K562 treated with DMSO at 1 percent for 48 hours (cell line): ENCODE results near the gene GLRX2. TPM values are rescaled to one million over a fixed set of nuclear protein-coding genes. Genes with fewer than 3 reads are reported as not detected.

Experiments
- total RNA-seq: library from RNA; unstranded; fragments of 300-600 nt; gene quantifications from 2 replicates; pipeline ENCODE4 v1.2.3, GENCODE V29; 2022; ENCODE audit warnings: low replicate concordance; ENCODE audit errors: extremely low read depth

Gene GLRX2
- total RNA-seq, result not detected in 2 replicates

GRCh38 chr1:193104907-193105820, at the start of gene GLRX2:
Gene GLRX2, minus strand, starts transcription at chr1:193105414. Its CDS starts 32 bp downstream, at chr1:193105382.

GRCh38 chr1:193121616-193122593, 16.7 kb upstream of the GLRX2 start, which contains the start of gene CDC73:
Gene CDC73, plus strand, starts transcription at chr1:193122031. Its CDS starts 170 bp downstream, at chr1:193122201.

GRCh38 chr1:193059282-193060114, 45.7 kb downstream of the GLRX2 start, which contains the start of the genes RO60 and UCHL5:
Gene RO60, plus strand, starts transcription at chr1:193059612. Its CDS starts 9,443 bp downstream, at chr1:193069055.
Gene UCHL5, minus strand, starts transcription at chr1:193059360. Its CDS starts 100 bp downstream, at chr1:193059260.

Other genes with a start within 250 kb of the GLRX2 start
- 224 TPM in 1 of 2 replicates, not detected in the other for gene UCHL5, start 46.1 kb downstream of the GLRX2 start, total RNA-seq
- not detected in 2 replicates for gene RO60, start 45.8 kb downstream of the GLRX2 start, total RNA-seq
- not detected in 2 replicates for gene CDC73, start 16.6 kb upstream of the GLRX2 start, total RNA-seq
- gene B3GALT2, start 81.2 kb upstream of the GLRX2 start, total RNA-seq, result not detected in 2 replicates